ENCODE data around the gene SLC22A23.

The SLC22A23 gene

GRCh38 chr6:3501826-3502500 lies 45.1 kb upstream of the SLC22A23 start:
- POLR2A ChIA-PET = no interaction called here
- TF ChIP-seq ZNF384 (IDR thresholded peaks at IDR 0.05) (no peak), SP1 (IDR thresholded peaks at IDR 0.05) (no peak), SUZ12 (IDR thresholded peaks at IDR 0.05) (no peak), FOXM1 (IDR thresholded peaks at IDR 0.05; ENCODE audit: borderline replicate concordance) (no peak), FOXK2 (IDR thresholded peaks at IDR 0.05) (no peak), ARNT (IDR thresholded peaks at IDR 0.05) (no peak), LEF1 (IDR thresholded peaks at IDR 0.05; ENCODE audit: borderline replicate concordance) (no peak), FOXA1 (IDR thresholded peaks at IDR 0.05) (no peak), TARDBP (IDR thresholded peaks at IDR 0.05) (no peak), CTBP1 (IDR thresholded peaks at IDR 0.05; ENCODE audit: borderline replicate concordance) (no peak), PKNOX1 (IDR thresholded peaks at IDR 0.05) (no peak), HDGF (IDR thresholded peaks at IDR 0.05; ENCODE audit: borderline replicate concordance) (no peak), NFRKB (IDR thresholded peaks at IDR 0.05) (no peak)
- CTCF ChIA-PET = interaction anchor here (0.9 kb wide), 1 partner anchor 172 kb away, joined by 4 read pairs; no protein-coding TSS in a partner anchor
- DNase-seq (ENCODE audit: extremely low spot score) = no peak

GRCh38 chr6:3500262-3501014 lies 43.6 kb upstream of the SLC22A23 start:
- ChIA-PET POLR2A (interaction anchor here (0.7 kb wide), 1 partner anchor 1996 kb away, joined by 3 read pairs; no protein-coding TSS in a partner anchor), CTCF (interaction anchor here (0.6 to 0.9 kb wide), 4 partner anchors 12 to 68 kb away, joined by 3 to 7 read pairs (median 4); no protein-coding TSS in a partner anchor)
- TF ChIP-seq NFRKB (IDR thresholded peaks at IDR 0.05) = no peak
- TF ChIP-seq ZNF384 (IDR thresholded peaks at IDR 0.05) = peak; percentile 78; the same call in 1 of the 2 replicates
- TF ChIP-seq L3MBTL2 (conservative IDR thresholded peaks at IDR 0.05) = peak; percentile 31
- no peak for TF ChIP-seq SP1 (IDR thresholded peaks at IDR 0.05)
- no peak for TF ChIP-seq ARNT (IDR thresholded peaks at IDR 0.05)
- TF ChIP-seq CTBP1 (IDR thresholded peaks at IDR 0.05; ENCODE audit: borderline replicate concordance) = peak; percentile 11; the same call in 1 of the 2 replicates
- DNase-seq (ENCODE audit: extremely low spot score) = no peak

- ChIA-PET POLR2A (no interaction called here), CTCF (no interaction called here)
These were observed 42.8 kb upstream of the SLC22A23 start for GRCh38 chr6:3499603-3500002.

GRCh38 chr6:3496395-3496794 lies 39.5 kb upstream of the SLC22A23 start:
- no peak for DNase-seq (ENCODE audit: extremely low spot score)
- POLR2A ChIA-PET = no interaction called here
- CTCF ChIA-PET = no interaction called here
- no peak for TF ChIP-seq L3MBTL2 (conservative IDR thresholded peaks at IDR 0.05)
- no peak for TF ChIP-seq TARDBP (IDR thresholded peaks at IDR 0.05)
- TF ChIP-seq CTBP1 (IDR thresholded peaks at IDR 0.05; ENCODE audit: borderline replicate concordance) = no peak
- TF ChIP-seq ZNF384 (IDR thresholded peaks at IDR 0.05) = no peak
- no peak for TF ChIP-seq LEF1 (IDR thresholded peaks at IDR 0.05; ENCODE audit: borderline replicate concordance)
- TF ChIP-seq HDGF (IDR thresholded peaks at IDR 0.05; ENCODE audit: borderline replicate concordance) = no peak
- no peak for TF ChIP-seq BHLHE40 (IDR thresholded peaks at IDR 0.05; ENCODE audit: borderline replicate concordance)
- no peak for TF ChIP-seq ELF4 (IDR thresholded peaks at IDR 0.05)
- no peak for TF ChIP-seq FOXA1 (IDR thresholded peaks at IDR 0.05)
- no peak for TF ChIP-seq FOXM1 (IDR thresholded peaks at IDR 0.05; ENCODE audit: borderline replicate concordance)
- TF ChIP-seq SP1 (IDR thresholded peaks at IDR 0.05) = no peak
- no peak for TF ChIP-seq SUZ12 (IDR thresholded peaks at IDR 0.05)
- no peak for TF ChIP-seq NFRKB (IDR thresholded peaks at IDR 0.05)
- no peak for TF ChIP-seq PKNOX1 (IDR thresholded peaks at IDR 0.05)
- TF ChIP-seq FOXK2 (IDR thresholded peaks at IDR 0.05) = no peak
- no peak for TF ChIP-seq ARNT (IDR thresholded peaks at IDR 0.05)

More at GRCh38 chr6:3499603-3500002, 42.8 kb upstream of the SLC22A23 start:
- TF ChIP-seq ELF4 (IDR thresholded peaks at IDR 0.05) = no peak
- TF ChIP-seq BHLHE40 (IDR thresholded peaks at IDR 0.05; ENCODE audit: borderline replicate concordance) = no peak
- no peak for DNase-seq (ENCODE audit: extremely low spot score)

GRCh38 chr6:3494391-3495100 lies 37.7 kb upstream of the SLC22A23 start:
- POLR2A ChIA-PET = no interaction called here
- no peak for DNase-seq (ENCODE audit: extremely low spot score)
- CTCF ChIA-PET = no interaction called here
- TF ChIP-seq NFRKB (IDR thresholded peaks at IDR 0.05) (no peak), FOXK2 (IDR thresholded peaks at IDR 0.05) (no peak), BHLHE40 (IDR thresholded peaks at IDR 0.05; ENCODE audit: borderline replicate concordance) (no peak), HDGF (IDR thresholded peaks at IDR 0.05; ENCODE audit: borderline replicate concordance) (no peak), SP1 (IDR thresholded peaks at IDR 0.05) (no peak), SUZ12 (IDR thresholded peaks at IDR 0.05) (no peak), FOXA1 (IDR thresholded peaks at IDR 0.05) (no peak), FOXM1 (IDR thresholded peaks at IDR 0.05; ENCODE audit: borderline replicate concordance) (no peak), TARDBP (IDR thresholded peaks at IDR 0.05) (no peak), ELF4 (IDR thresholded peaks at IDR 0.05) (no peak), ZNF384 (IDR thresholded peaks at IDR 0.05) (no peak), L3MBTL2 (conservative IDR thresholded peaks at IDR 0.05) (no peak), PKNOX1 (IDR thresholded peaks at IDR 0.05) (no peak), CTBP1 (IDR thresholded peaks at IDR 0.05; ENCODE audit: borderline replicate concordance) (no peak), ARNT (IDR thresholded peaks at IDR 0.05) (no peak)

Measured in HEK293T (cell line).